Adrenal gland (tissue), 5 donors: Measurements from ENCODE around the gene PLPPR5.

Experiments used
- POLR2A ChIP-seq, 2 donors: fragments of 450-650 bp; IDR thresholded peaks; one replicate each; pipeline ENCODE4 v1.6.1; 2017; ENCODE audit warnings: antibody characterized with exemption in 2 of 2, mild to moderate bottlenecking in 2 of 2, moderate library complexity in 1 of 2
- TF ChIP-seq, protein P1 (sequence below), 6 experiments: fragments of 450-650 bp in 4 of 6; fragments of 200-600 bp in 2 of 6; sonication (generic) in 1 of 6; IDR thresholded peaks; 1 replicate in 5 of 6; 2 replicates in 1 of 6; pipeline versions ENCODE4 v1.5.1 to v1.8.0; 2016 to 2021; ENCODE audit warnings: antibody characterized with exemption in 6 of 6, mild to moderate bottlenecking in 2 of 6, moderate library complexity in 1 of 6
- donor health status: DM: no; HTN: no; CAD: no.

DNA sequence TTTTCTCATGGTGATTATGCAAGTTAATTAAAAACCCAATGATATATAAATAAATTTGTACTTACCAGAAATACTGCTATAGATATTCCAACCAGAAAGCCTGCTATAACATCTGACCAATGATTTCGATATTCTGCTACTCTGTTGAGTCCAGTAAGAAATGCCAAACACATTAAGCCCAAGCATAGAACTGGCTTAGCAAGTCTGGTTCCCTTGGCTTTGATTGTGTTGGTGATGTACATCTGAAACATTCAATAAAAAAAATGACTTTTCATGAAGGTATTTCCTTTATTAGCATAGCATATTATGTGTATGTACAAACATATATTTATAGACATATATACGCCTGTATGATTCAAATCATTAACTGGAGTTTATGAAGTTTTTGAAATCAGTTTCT, 82.8 kb downstream of the PLPPR5 start:
- TF ChIP-seq, protein P1, sequence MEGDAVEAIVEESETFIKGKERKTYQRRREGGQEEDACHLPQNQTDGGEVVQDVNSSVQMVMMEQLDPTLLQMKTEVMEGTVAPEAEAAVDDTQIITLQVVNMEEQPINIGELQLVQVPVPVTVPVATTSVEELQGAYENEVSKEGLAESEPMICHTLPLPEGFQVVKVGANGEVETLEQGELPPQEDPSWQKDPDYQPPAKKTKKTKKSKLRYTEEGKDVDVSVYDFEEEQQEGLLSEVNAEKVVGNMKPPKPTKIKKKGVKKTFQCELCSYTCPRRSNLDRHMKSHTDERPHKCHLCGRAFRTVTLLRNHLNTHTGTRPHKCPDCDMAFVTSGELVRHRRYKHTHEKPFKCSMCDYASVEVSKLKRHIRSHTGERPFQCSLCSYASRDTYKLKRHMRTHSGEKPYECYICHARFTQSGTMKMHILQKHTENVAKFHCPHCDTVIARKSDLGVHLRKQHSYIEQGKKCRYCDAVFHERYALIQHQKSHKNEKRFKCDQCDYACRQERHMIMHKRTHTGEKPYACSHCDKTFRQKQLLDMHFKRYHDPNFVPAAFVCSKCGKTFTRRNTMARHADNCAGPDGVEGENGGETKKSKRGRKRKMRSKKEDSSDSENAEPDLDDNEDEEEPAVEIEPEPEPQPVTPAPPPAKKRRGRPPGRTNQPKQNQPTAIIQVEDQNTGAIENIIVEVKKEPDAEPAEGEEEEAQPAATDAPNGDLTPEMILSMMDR (IDR thresholded peaks at IDR 0.05): no peak
- TF ChIP-seq POLR2A (IDR thresholded peaks at IDR 0.05): no peak
